Activated T-cell treated with anti-CD3 and anti-CD28 coated beads for 24 hours (primary cell): ENCODE measurements around the gene DDX54.
"Not testable (repeated sequence)": the region's sequence is repeated elsewhere in the genome, so short reads cannot be mapped to it uniquely, and the experiment has no call there.

ENCODE experiments used
- DNase-seq: peaks from one replicate; pipeline ENCODE4 v3.0.0-alpha.2; 2020; ENCODE audit warnings: low read depth

DDX54 gene

GRCh38 chr12:113119980-113120669 is 65.2 kb downstream of the DDX54 start:
- DNase-seq = no peak

DNA sequence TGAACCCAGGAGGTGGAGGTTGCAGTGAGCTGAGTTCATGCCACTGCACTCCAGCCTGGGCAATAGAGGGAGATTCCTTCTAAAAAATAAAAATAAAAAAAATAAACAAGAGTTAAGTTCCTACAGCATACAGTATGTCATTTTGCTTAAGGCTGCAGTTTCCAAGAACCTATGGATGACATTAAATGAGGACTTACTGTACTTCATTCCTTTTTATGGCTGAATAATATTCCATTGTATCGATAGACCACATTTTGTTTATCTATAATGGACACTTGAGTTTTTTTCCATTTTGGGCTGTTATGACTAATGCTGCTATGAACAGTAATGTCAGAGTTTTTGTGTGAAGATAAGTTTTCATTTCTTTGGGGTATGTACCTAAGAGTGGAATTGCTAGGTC is 67.1 kb downstream of the DDX54 start:
- no peak for DNase-seq

DNA sequence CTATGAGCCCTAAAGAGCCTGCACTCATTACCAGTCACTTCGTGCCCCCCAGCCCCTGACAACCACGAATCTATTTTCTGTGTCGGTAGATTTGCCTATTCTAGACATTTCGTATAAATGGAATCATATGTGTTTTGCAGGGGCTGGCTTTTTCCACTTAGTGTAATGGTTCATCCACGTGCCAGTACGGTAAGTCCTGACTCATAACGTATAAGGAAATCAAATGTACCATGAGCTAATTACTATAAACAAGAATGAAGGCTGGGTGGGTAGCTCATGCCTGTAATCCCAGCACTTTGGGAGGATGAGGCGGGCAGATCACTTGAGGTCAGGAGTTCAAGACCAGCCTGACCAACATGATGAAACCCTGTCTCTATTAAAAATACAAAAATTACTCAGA is 67.6 kb downstream of the DDX54 start:
- not testable (repeated sequence) for DNase-seq

GRCh38 chr12:113116875-113117274 is 68.4 kb downstream of the DDX54 start:
- no peak for DNase-seq

DNA sequence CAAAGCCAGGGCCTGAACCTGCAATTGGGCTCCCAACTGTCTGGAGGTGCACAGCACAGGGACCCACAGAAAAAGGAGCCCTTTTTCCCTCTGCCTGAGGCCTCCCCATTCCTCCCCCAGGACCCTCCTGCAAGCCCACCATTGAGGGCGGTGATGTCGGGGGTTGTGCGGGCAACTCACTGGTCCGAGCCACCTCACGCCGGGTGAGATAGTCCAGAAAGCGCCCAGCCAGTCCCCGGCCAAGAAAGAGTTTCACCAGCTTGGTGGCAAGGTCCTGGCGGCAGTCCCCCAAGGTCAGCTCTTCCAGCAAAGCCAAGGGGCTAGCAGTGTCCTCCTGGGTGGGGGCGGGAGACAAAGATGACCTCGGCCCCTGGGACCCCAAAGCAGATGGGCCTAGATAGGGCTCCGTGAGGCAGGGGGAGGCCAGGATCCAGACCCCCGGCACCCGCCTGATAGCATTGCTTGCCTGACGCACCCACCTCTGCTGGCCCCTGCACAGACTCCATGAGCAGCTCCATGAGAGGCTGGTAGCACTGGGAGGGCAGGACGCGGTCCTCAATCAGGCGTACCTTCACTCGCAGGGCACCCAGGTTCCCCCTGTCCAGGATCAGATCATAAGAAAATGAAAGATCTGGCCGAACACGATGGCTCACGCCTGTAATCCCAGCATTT is 69.7 kb downstream of the DDX54 start:
- no peak for DNase-seq

DNA sequence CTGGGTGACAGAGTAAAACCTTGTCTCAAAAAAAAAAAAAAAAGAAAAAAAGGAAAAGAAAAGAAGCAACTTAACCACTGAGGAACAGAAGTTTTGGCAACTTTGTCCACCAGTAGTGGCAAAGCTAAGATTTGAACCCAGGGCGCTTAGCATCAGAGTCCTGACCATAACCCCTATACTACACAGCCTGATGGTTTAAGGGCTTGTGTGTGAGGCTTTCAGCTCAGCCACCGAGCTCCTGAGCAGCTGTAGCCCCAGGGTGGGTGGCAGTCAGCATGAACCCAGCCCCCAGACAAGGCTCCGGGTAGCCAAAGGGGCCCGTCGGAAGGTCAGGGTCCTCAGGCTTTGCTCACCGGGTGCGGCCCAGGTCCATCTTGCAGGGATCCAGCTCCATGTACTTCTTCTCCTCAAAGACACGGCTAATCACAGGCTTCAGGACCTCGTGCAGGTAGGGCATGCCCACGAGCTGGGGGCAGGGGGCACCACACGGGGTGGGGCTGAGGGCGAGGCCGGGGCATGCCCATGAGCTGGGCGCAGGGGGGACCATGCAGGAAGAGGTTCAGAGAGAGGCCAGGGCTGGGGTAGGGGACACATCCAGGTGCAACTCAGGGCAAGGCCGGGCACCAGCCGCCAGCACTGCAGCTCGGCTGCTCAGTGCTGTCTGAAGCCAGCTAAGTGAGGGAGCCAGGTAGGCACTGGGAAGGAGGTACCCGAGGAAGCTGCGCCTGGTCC is 70.7 kb downstream of the DDX54 start:
- no peak for DNase-seq

- no peak for DNase-seq
Observed at GRCh38 chr12:113113397-113113796, 71.9 kb downstream of the DDX54 start.

DNA sequence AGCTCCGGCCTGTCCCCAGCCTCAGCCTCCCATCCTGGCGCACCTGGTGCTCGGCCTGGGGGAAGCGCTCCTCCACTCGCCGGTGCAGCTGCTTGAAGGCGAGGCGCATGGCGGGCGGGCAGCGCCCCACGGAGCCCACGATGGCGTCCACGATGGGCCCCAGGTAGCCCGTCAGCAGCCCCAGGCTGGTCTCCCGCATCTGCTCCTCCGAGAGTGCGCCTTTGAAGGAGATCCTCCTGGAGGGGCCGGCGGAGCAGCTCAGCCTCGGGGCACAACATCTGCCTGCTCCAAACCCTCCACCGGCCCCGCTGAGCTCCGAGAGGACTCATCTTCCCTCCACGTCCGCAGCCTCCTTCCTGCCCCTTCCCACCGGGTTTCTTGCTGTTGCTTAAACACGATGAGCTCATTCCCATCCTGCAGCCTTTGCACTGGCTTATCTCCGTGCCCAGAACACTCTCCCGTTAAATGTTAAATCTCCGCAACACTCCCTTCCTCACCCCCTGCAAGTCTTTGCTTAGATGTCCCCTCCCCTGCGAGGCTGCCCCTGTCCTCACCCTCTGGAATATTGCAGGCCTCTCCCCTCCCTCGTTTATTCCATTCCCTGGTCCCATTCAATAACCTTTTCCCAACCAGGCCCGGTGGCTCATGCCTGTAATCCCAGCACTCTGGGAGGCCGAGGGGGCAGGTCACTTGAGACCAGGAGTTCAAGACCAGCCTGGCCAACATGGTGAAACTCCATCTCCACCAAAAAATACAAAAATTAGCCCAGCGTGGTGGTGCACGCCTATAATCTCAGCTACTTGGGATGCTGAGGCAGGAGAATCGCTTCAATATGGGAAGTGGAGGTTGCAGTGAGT is 73.0 kb downstream of the DDX54 start:
- no peak for DNase-seq

DNA sequence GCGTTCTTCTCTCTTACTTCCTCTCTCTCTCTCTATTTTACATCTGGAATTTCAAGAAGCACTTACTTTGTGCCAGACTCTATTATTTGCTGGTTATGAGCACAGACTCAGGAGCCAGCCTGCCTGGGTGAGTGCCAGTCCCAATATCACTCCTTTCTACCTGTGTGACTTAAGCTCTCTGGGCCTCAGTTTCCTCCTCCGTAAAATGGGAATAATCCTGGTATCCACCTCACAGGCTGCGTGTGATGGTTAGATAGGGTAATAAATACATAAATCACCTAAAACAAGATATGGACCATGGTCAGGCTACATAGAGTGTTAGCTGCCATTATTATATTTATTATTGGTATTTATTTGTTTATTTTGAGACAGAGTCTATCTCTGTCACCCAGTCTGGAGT is 74.0 kb downstream of the DDX54 start:
- DNase-seq = no peak

GRCh38 chr12:113109872-113110599 is 75.2 kb downstream of the DDX54 start:
- DNase-seq = no peak

DNA sequence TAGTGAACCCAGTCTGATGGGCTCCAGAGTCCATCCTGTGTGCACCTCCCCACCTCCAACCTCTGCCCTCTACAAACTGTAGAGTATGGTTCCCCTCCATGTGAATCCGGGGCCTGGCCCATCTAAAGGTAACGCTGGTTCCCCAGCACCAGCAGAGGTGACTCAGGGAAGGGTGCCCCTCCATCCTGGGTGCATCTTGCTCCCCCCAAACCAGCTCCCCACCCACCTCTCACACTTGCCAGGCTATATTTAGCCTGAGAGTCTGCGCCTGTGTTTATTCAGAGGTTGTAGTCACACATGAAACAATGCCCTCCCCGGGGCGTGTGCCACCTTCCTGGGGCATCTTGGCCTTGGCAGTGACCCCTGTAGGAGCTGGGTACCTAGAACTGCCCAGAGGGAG is 75.9 kb downstream of the DDX54 start:
- no peak for DNase-seq

DNA sequence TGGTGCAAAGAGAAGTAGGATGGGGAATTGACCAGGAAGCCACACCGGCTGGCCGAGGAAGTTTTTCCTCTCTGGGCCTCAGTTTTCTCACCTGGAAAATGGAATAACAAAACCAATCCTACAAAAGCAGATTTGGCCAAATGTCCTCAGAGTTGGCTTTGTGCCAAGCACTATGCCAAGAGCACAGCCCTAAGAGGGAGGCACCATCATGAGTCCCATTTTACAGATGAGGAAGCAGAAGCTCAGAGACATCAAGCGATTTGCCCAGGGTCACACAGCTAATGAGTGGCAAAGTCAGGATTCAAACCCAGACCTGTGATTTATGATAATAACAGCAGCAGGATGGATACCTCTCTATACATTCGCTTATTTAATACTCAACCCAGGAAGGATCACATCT is 77.0 kb downstream of the DDX54 start:
- no peak for DNase-seq
